ENCODE data around the gene DOCK9.
"Not testable (repeated sequence)": the region's sequence is repeated elsewhere in the genome, so short reads cannot be mapped to it uniquely, and the experiment has no call there.

DOCK9 gene

GRCh38 chr13:98761126-98761985 is 216.5 kb downstream of the DOCK9 start:
- no peak for DNase-seq

GRCh38 chr13:98755729-98756128 is 222.1 kb downstream of the DOCK9 start:
- DNase-seq: no peak

GRCh38 chr13:98755116-98755515 is 222.7 kb downstream of the DOCK9 start:
- no peak for DNase-seq

GRCh38 chr13:98754468-98754867 is 223.4 kb downstream of the DOCK9 start:
- not testable (repeated sequence) for DNase-seq

- no peak for DNase-seq
These were observed 225.2 kb downstream of the DOCK9 start, which contains the start of gene SLC15A1 for GRCh38 chr13:98752467-98753290. Gene SLC15A1, minus strand, starts transcription at chr13:98752672. Its CDS starts 74 bp downstream, at chr13:98752598.

GRCh38 chr13:98751861-98752466 is 225.9 kb downstream of the DOCK9 start:
- DNase-seq: no peak

GRCh38 chr13:98751367-98751782 is 226.5 kb downstream of the DOCK9 start:
- no peak for DNase-seq

GRCh38 chr13:98749501-98749900 is 228.4 kb downstream of the DOCK9 start:
- no peak for DNase-seq

GRCh38 chr13:98746968-98747367 is 230.9 kb downstream of the DOCK9 start:
- DNase-seq: no peak
